K562 (cell line): ENCODE results near the gene SLC7A9. TPM values are rescaled to one million over a fixed set of nuclear protein-coding genes. Genes with fewer than 3 reads are reported as not detected.

ENCODE experiments used
- ATAC-seq: fragments of 200-7000 bp; cut with Tn5 transposase; 3 replicates; pipeline ENCODE4 v1.9.1; 2020; ENCODE audit warnings: moderate library complexity
- BruUV-seq: library from RNA; stranded (reverse); fragments of 400-500 nt; replicated peaks from 2 replicates; lab custom pipeline; 2021; lab: Mats Ljungman, UMichigan
- CTCF ChIA-PET: fragments of 300-600 bp; formaldehyde crosslinking; extraction: SDS; loops from one replicate; lab custom pipeline; 2021; ENCODE audit warnings: low intra/inter-chr PET ratio; lab: Yijun Ruan, JAX
- POLR2A ChIA-PET: fragments of 300-600, 350-650 bp; sonication (Branson Sonifier 250); formaldehyde crosslinking; extraction: SDS; loops from one replicate; lab custom pipeline; 2021; ENCODE audit warnings: antibody characterized with exemption, inconsistent platforms; lab: Yijun Ruan, JAX
- DNase-seq, 4 experiments: peaks; one replicate each; pipeline versions ENCODE4 v3.0.0 to v3.0.0-alpha.2; 2011 to 2018; ENCODE audit warnings: low spot score in 3 of 4, mixed read lengths in 3 of 4; ENCODE audit errors: extremely low read depth in 1 of 4
- FAIRE-seq: peaks from 2 replicates; lab custom pipeline; 2011; peaks lifted over from hg19 to GRCh38; lab: Jason Lieb, UNC
- H2AFZ ChIP-seq: 2 replicates; pipeline ENCODE4 v1.6.0; 2011; ENCODE audit warnings: low read depth, low read length, control low read depth, inconsistent platforms
- H3K27ac ChIP-seq: fragments of 200-600 bp; 3 replicates; pipeline ENCODE4 v1.8.0; 2011; ENCODE audit warnings: low read depth, mild to moderate bottlenecking, control low read depth, inconsistent platforms, low read length, moderate library complexity, mixed read lengths; ENCODE audit errors: extremely low read depth
- H3K27me3 ChIP-seq, 2 experiments: fragments of 300-600 bp in 1 of 2; 2 replicates in 1 of 2; 3 replicates in 1 of 2; pipeline versions ENCODE4 v1.6.0 to v1.8.0; 2011; ENCODE audit warnings: inconsistent platforms in 2 of 2, low read length in 2 of 2, mild to moderate bottlenecking in 1 of 2, mixed read lengths in 1 of 2, moderate library complexity in 1 of 2; ENCODE audit not compliant: control insufficient read depth in 2 of 2, insufficient read depth in 2 of 2
- H3K36me3 ChIP-seq: fragments of 300-600 bp; 3 replicates; pipeline ENCODE4 v1.8.0; 2011; ENCODE audit warnings: mild to moderate bottlenecking, low read length, inconsistent platforms; ENCODE audit not compliant: control insufficient read depth, insufficient read depth
- H3K4me1 ChIP-seq, 2 experiments: fragments of 200-600 bp in 1 of 2; replicated peaks in 1 of 2; 2 replicates in 1 of 2; 3 replicates in 1 of 2; pipeline versions ENCODE4 v1.5.1 to v1.8.0; 2011; ENCODE audit warnings: inconsistent platforms in 2 of 2, low read length in 2 of 2, mild to moderate bottlenecking in 1 of 2, mixed read lengths in 1 of 2, moderate library complexity in 1 of 2; ENCODE audit not compliant: control insufficient read depth in 2 of 2, insufficient read depth in 2 of 2
- H3K4me2 ChIP-seq: 2 replicates; pipeline ENCODE4 v1.6.1; 2011; ENCODE audit warnings: low read length, control low read depth, inconsistent platforms, mixed read lengths; ENCODE audit not compliant: insufficient read depth
- H3K4me3 ChIP-seq: fragments of 200-600 bp; sonication (generic), shearing (Covaris generic); 2 replicates; pipeline ENCODE4 v1.5.1; 2016; ENCODE audit warnings: control low read depth, inconsistent platforms
- H3K79me2 ChIP-seq: fragments of 200-600 bp; 3 replicates; pipeline ENCODE4 v1.8.0; 2011; ENCODE audit warnings: low read length, inconsistent platforms; ENCODE audit not compliant: control insufficient read depth, insufficient read depth
- H3K9ac ChIP-seq, 2 experiments: 2 replicates each; pipeline versions ENCODE4 v1.6.0 to v1.6.1; 2011; ENCODE audit warnings: low read depth in 2 of 2, low read length in 2 of 2, control low read depth in 1 of 2, inconsistent platforms in 1 of 2, mild to moderate bottlenecking in 1 of 2, mixed read lengths in 1 of 2; ENCODE audit not compliant: insufficient read depth in 1 of 2
- H3K9me1 ChIP-seq: one replicate; pipeline ENCODE4 v1.6.0; 2011; ENCODE audit warnings: inconsistent platforms, mild to moderate bottlenecking, low read length, moderate library complexity; ENCODE audit not compliant: control insufficient read depth, insufficient read depth
- H3K9me3 ChIP-seq: replicated peaks from 2 replicates; pipeline ENCODE4 v1.5.1; 2011; ENCODE audit warnings: low read depth, low read length, inconsistent platforms; ENCODE audit not compliant: control insufficient read depth, insufficient read depth
- H4K20me1 ChIP-seq: replicated peaks from 2 replicates; pipeline ENCODE4 v1.6.1; 2011; ENCODE audit warnings: low read length, inconsistent platforms, mixed read lengths; ENCODE audit not compliant: control insufficient read depth, insufficient read depth
- ATF6 ChIP-seq: sonication (generic); formaldehyde crosslinking; IDR thresholded peaks from 2 replicates; pipeline ENCODE4 v1.4.0; 2020; ENCODE audit warnings: mild to moderate bottlenecking, missing genetic modification reagents
- BRD4 ChIP-seq: fragments of 200-600 bp; sonication (generic); IDR thresholded peaks from 2 replicates; pipeline ENCODE4 v1.6.1; 2017; ENCODE audit warnings: inconsistent platforms
- CREM ChIP-seq: IDR thresholded peaks from 2 replicates; pipeline ENCODE4 v1.6.1; 2014; ENCODE audit warnings: antibody characterized with exemption, low read depth
- ETS1 ChIP-seq: conservative IDR thresholded peaks from 2 replicates; pipeline ENCODE4 v1.6.1; 2011; ENCODE audit warnings: low read depth, mild to moderate bottlenecking, low read length; ENCODE audit not compliant: control insufficient read depth
- HES1 ChIP-seq: fragments of 450-650 bp; IDR thresholded peaks from 2 replicates; pipeline ENCODE4 v1.6.1; 2016; ENCODE audit warnings: low read depth, mild to moderate bottlenecking, moderate library complexity
- KLF16 ChIP-seq: IDR thresholded peaks from 2 replicates; pipeline ENCODE4 v1.6.1; 2016; ENCODE audit warnings: antibody characterized with exemption
- MYBL2 ChIP-seq, 2 experiments: fragments of 450-650 bp in 1 of 2; sonication (generic) in 1 of 2; formaldehyde crosslinking in 1 of 2; IDR thresholded peaks; 2 replicates each; pipeline versions ENCODE4 v1.6.1 to v1.8.1; 2017 to 2022; ENCODE audit warnings: borderline replicate concordance in 1 of 2, inconsistent platforms in 1 of 2, low read depth in 1 of 2, mild to moderate bottlenecking in 1 of 2, missing genetic modification reagents in 1 of 2, moderate library complexity in 1 of 2
- NKRF ChIP-seq: fragments of 450-650 bp; IDR thresholded peaks from 2 replicates; pipeline ENCODE4 v1.6.1; 2016; ENCODE audit warnings: borderline replicate concordance
- POLR2AphosphoS2 ChIP-seq: IDR thresholded peaks from 2 replicates; pipeline ENCODE4 v1.6.1; 2012; ENCODE audit warnings: low read length, improper control_type of control experiment
- RBM39 ChIP-seq: fragments of 200-400 bp; formaldehyde crosslinking; optimal IDR thresholded peaks from 2 replicates; pipeline ENCODE3; 2018; ENCODE audit warnings: low read depth, low read length
- USF2 ChIP-seq: sonication (generic); formaldehyde crosslinking; IDR thresholded peaks from 2 replicates; pipeline ENCODE4 v1.5.0; 2020; ENCODE audit warnings: missing genetic modification reagents
- ZNF696 ChIP-seq: fragments of 250-450 bp; sonication (Bioruptor Pico); conservative IDR thresholded peaks from 2 replicates; pipeline ENCODE4 v1.4.0; 2020; ENCODE audit warnings: mild to moderate bottlenecking, moderate library complexity
- WGBS: fragments of 100-300 bp; shearing (Covaris generic); methylation state at CpG from one replicate; pipeline ENCODE4 v1.1.6; 2016; ENCODE audit warnings: low coverage, mixed read lengths; ENCODE audit not compliant: insufficient coverage; ENCODE audit errors: missing lambda C conversion rate; 5-methylcytosine and 5-hydroxymethylcytosine counted together
- in situ Hi-C: fragments of 300-500 bp; cut with MboI; formaldehyde crosslinking; loops from 4 replicates; pipeline ENCODE4 v1.15.0; 2018; ENCODE audit warnings: inconsistent platforms, mixed read lengths
- intact Hi-C: fragments of 100-400 bp; cut with micrococcal nuclease; formaldehyde crosslinking; loops from 2 replicates; pipeline ENCODE4 v1.14.2; 2022
- polyA plus RNA-seq, 8 experiments: library from polyadenylated mRNA; depleted of rRNA in 4 of 8; stranded (reverse) in 5 of 8; unstranded in 3 of 8; fragments of >200 nt; fragmentation: Nextera tagmentation in 2 of 8; fragmentation: Illumina TruSeq in 1 of 8; extraction: Ambion mirVana in 2 of 8; extraction: Trizol in 1 of 8; gene quantifications; 2 replicates each; pipeline versions ENCODE4 v1.2.1 to v1.2.3, GENCODE V29; 2011 to 2014; ENCODE audit warnings: inconsistent platforms in 1 of 8, missing spikeins in 1 of 8
- total RNA-seq, 7 experiments: library from RNA; depleted of rRNA in 6 of 7; stranded (reverse); fragments of >200 nt in 6 of 7; fragmentation: Illumina TruSeq in 2 of 7; extraction: Trizol in 2 of 7; gene quantifications; 2 replicates each; pipeline versions ENCODE4 v1.2.1 to v1.2.3, GENCODE V29; 2011 to 2021; ENCODE audit warnings: low replicate concordance in 1 of 7

Gene SLC7A9
- total and polyA plus RNA-seq, 9 of the 15 experiments (the other 6 are each of a cell fraction or from before 2014, with no cell fraction given) = not detected

- Histone ChIP-seq H2AFZ (no peak overlapping the region), H3K9me1 (no peaks in the 10 kb centered on the region), H3K27me3 (peaks cover 18 to 56% of the 10 kb centered on the region in 2 experiments), H3K79me2 (no peaks in the 10 kb centered on the region), H3K9me3 (no peaks in the 10 kb centered on the region), H3K4me2 (no peak overlapping the region), H3K4me1 (peaks cover 0 to 3% of the 10 kb centered on the region in 2 experiments; a peak in 1 of 5 replicates), H3K27ac (no peak overlapping the region), H4K20me1 (0 out of 2 replicates have a peak, but pooled peaks cover 10% of the 10 kb centered on the region), H3K36me3 (no peaks in the 10 kb centered on the region), H3K9ac (no peak overlapping the region), H3K4me3 (no peak overlapping the region)
- FAIRE-seq (no peak), DNase-seq (no peak), ATAC-seq (no peak)
- POLR2A ChIA-PET = interaction anchor here (0.6 to 0.7 kb wide), 2 partner anchors 16 to 24 kb away, joined by 3 to 4 read pairs; no protein-coding TSS in a partner anchor
- intact Hi-C loops (no loop called here), in situ Hi-C loops (no loop called here)
- TF ChIP-seq MYBL2 (IDR thresholded peaks at IDR 0.05; ENCODE audit: low read depth) (no peak), MYBL2 (CRISPR knock-in tag; IDR thresholded peaks at IDR 0.05; ENCODE audit: borderline replicate concordance) (no peak), KLF16 (no peak), HES1 (no peak), NKRF (no peak), ATF6 (CRISPR knock-in tag) (no peak), CREM (no peak), POLR2AphosphoS2 (no peak), ETS1 (no peak), RBM39 (no peak), BRD4 (no peak), ZNF696 (CRISPR knock-in tag) (no peak), USF2 (CRISPR knock-in tag) (no peak)
- CTCF ChIA-PET = no interaction called here
- BruUV-seq = no TSS peak
- 9% methylated on average over 18 of the region's 18 CpGs for WGBS
Measured at GRCh38 chr19:32869966-32870573, 503 bp upstream of the SLC7A9 start.
